K562 treated with DMSO at 1 percent for 24 hours (cell line): ENCODE results near the gene CHRFAM7A. TPM values are rescaled to one million over a fixed set of nuclear protein-coding genes. Genes with fewer than 3 reads are reported as not detected.

ENCODE experiments used
- total RNA-seq: library from RNA; unstranded; fragments of 300-600 nt; gene quantifications from 2 replicates; pipeline ENCODE4 v1.2.3, GENCODE V29; 2022; ENCODE audit warnings: low read depth; ENCODE audit not compliant: insufficient read depth

CHRFAM7A gene
- 0.09 TPM in 1 of 2 replicates, not detected in the other for total RNA-seq

GRCh38 chr15:30392766-30393663 lies at the start of gene CHRFAM7A:
Gene CHRFAM7A (minus strand): TSS chr15:30393540. CDS start chr15:30383351, 10,189 bp downstream.

GRCh38 chr15:30414160-30414559 lies 20.8 kb upstream of the CHRFAM7A start, which contains the start of gene GOLGA8R:
Gene GOLGA8R (minus strand): TSS chr15:30414260. CDS start chr15:30414162, 98 bp downstream.

Other genes starting within 250 kb of the CHRFAM7A start
- 0.24 and 0.52 TPM in 2 replicates for gene GOLGA8R, start 20.7 kb upstream of the CHRFAM7A start, total RNA-seq
- gene GOLGA8Q, start 158.5 kb upstream of the CHRFAM7A start, total RNA-seq, result 0.20 TPM in 1 of 2 replicates, not detected in the other
- gene GOLGA8H, start 210.5 kb upstream of the CHRFAM7A start, total RNA-seq, result not detected in 2 replicates